ENCODE measurements around the gene CETN2.

The CETN2 gene

GRCh38 chrX:152830312-152831305, at the start of gene CETN2, which contains the start of gene NSDHL (continued):
- no peak for TF ChIP-seq ZNF354C (tag by site-specific recombination; IDR thresholded peaks at IDR 0.05; ENCODE audit: borderline replicate concordance, low read depth)
- no peak for TF ChIP-seq ZNF157 (tag by site-specific recombination; IDR thresholded peaks at IDR 0.05)
- no peak for TF ChIP-seq KLF17 (tag by site-specific recombination; IDR thresholded peaks at IDR 0.05)
- peak; percentile 43; the same call in 1 of the 2 replicates for TF ChIP-seq PRDM10 (tag by site-specific recombination; IDR thresholded peaks at IDR 0.05)
- no peak for TF ChIP-seq SCRT1 (tag by site-specific recombination; IDR thresholded peaks at IDR 0.05; ENCODE audit: borderline replicate concordance)
- TF ChIP-seq ZNF548 (tag by site-specific recombination; IDR thresholded peaks at IDR 0.05), result no peak
- no peak for TF ChIP-seq ZFP69B (tag by site-specific recombination; IDR thresholded peaks at IDR 0.05)
- no peak for TF ChIP-seq PRDM6 (tag by site-specific recombination; IDR thresholded peaks at IDR 0.05)
- no peak for TF ChIP-seq TSHZ1 (tag by site-specific recombination; IDR thresholded peaks at IDR 0.05; ENCODE audit: borderline replicate concordance)
- TF ChIP-seq KLF1 (tag by site-specific recombination; IDR thresholded peaks at IDR 0.05), result 0 out of 2 replicates have a peak, but pooled peaks have one; percentile 20
- no peak for TF ChIP-seq ZSCAN16 (tag by site-specific recombination; IDR thresholded peaks at IDR 0.05)
- no peak for TF ChIP-seq ZNF292 (tag by site-specific recombination; IDR thresholded peaks at IDR 0.05; ENCODE audit: borderline replicate concordance, low read depth)
- TF ChIP-seq ZNF785 (tag by site-specific recombination; IDR thresholded peaks at IDR 0.05), result no peak
- TF ChIP-seq ZNF202 (tag by site-specific recombination; IDR thresholded peaks at IDR 0.05; ENCODE audit: borderline replicate concordance), result no peak
- TF ChIP-seq ZNF133 (tag by site-specific recombination; IDR thresholded peaks at IDR 0.05), result no peak
- TF ChIP-seq ZNF16 (tag by site-specific recombination; IDR thresholded peaks at IDR 0.05; ENCODE audit: low read depth), result no peak
- TF ChIP-seq ZBTB1 (tag by site-specific recombination; IDR thresholded peaks at IDR 0.05), result no peak
- TF ChIP-seq GLIS2 (tag by site-specific recombination; IDR thresholded peaks at IDR 0.05), result peak; percentile 43; the same call in 1 of the 2 replicates
- 0 out of 2 replicates have a peak, but pooled peaks have one; percentile 33 for TF ChIP-seq ZNF501 (tag by site-specific recombination; IDR thresholded peaks at IDR 0.05)
- TF ChIP-seq ZNF221 (tag by site-specific recombination; IDR thresholded peaks at IDR 0.05; ENCODE audit: borderline replicate concordance), result no peak
- TF ChIP-seq PRDM1 (tag by site-specific recombination; IDR thresholded peaks at IDR 0.05), result no peak
- TF ChIP-seq ZBTB7A (tag by site-specific recombination; IDR thresholded peaks at IDR 0.05; ENCODE audit: low read depth), result no peak
- no peak for TF ChIP-seq ZNF488 (tag by site-specific recombination; IDR thresholded peaks at IDR 0.05)
- no peak for TF ChIP-seq ZNF777 (tag by site-specific recombination; IDR thresholded peaks at IDR 0.05; ENCODE audit: borderline replicate concordance)
- no peak for TF ChIP-seq ZNF37A (tag by site-specific recombination; IDR thresholded peaks at IDR 0.05)
- TF ChIP-seq ZNF830 (tag by site-specific recombination; IDR thresholded peaks at IDR 0.05; ENCODE audit: low read depth), result no peak
